ENCODE data around the gene HOXA7. TPM values are rescaled to one million over a fixed set of nuclear protein-coding genes. Genes with fewer than 3 reads are reported as not detected.

HOXA7 gene
- total and polyA plus RNA-seq, 2 experiments from 2014 or later: 6.6 to 15.8 TPM

- no peaks in the 10 kb centered on the region for H3K9me2 ChIP-seq (ENCODE audit: insufficient read depth)
- H3K9me3 ChIP-seq (ENCODE audit: low read depth): no peaks in the 10 kb centered on the region
- DNase-seq: no peak
- no peaks in the 10 kb centered on the region for H3K4me1 ChIP-seq (ENCODE audit: insufficient read depth)
- no peak for TF ChIP-seq EZH2phosphoT487 (IDR thresholded peaks at IDR 0.05; ENCODE audit: insufficient read depth, low read depth)
- TF ChIP-seq EZH2 (IDR thresholded peaks at IDR 0.05; ENCODE audit: insufficient read depth, poor library complexity, severe bottlenecking): no peak
- peaks cover 2% of the 10 kb centered on the region; the same call in 1 of the 2 replicates for H3F3A ChIP-seq (ENCODE audit: insufficient read depth)
- peak overlapping the region; percentile 74 for H3K9ac ChIP-seq
- peak overlapping the region; percentile 84 for H2AFZ ChIP-seq
- H3K36me3 ChIP-seq (ENCODE audit: low read depth): no peaks in the 10 kb centered on the region
- H3K79me2 ChIP-seq (ENCODE audit: insufficient read depth): no peaks in the 10 kb centered on the region
- peak overlapping the region; percentile 83 for H3K4me2 ChIP-seq (ENCODE audit: unreplicated experiment)
- H4K20me1 ChIP-seq (ENCODE audit: insufficient read depth): no peaks in the 10 kb centered on the region
- in situ Hi-C loops (cut with MboI): loop anchor here (10.0 kb wide), 1 partner anchor 903 kb away; no protein-coding TSS in a partner anchor
- 90 to 94% methylated on average over 35 to 42 of the region's 42 CpGs for WGBS, 2 experiments (ENCODE audit: low coverage in 1 of 2, low lambda C conversion rate in 2 of 2, missing lambda C conversion rate in 2 of 2)
- no peaks in the 10 kb centered on the region for H3K27me3 ChIP-seq (replicated peaks; ENCODE audit: insufficient read depth)
- no peak overlapping the region for H3K27ac ChIP-seq
- peak overlapping the region; percentile 74 for H3K4me3 ChIP-seq
These were observed 35.5 kb upstream of the HOXA7 start for GRCh38 chr7:27191833-27192545.

DNA sequence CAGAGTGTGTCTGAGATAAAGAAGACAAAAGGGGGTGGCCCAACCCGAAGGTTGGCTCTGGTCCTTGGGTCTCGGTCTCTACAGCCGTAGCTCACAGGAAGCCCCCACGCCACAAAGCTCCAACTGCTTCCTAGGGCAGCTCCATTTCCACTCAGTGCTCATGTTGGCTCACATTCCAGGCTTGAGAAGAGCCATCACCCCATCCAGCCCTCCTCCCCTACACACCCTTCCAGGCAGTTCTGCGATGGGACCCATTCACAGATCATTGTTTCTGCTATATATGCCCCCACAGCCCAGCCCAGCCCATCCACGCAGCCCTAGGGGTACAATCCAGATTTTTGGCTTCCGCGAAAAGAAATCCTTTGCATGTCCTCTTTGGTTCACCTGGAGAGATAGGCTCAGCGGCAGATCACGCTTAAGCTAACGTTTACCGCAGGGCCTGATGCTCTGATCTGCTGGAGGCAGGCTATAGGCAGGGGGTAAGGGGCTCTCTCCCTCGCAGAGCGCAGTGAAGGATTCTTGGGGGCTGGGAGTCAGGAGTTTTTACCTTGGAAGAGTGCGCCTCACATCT is 34.8 kb upstream of the HOXA7 start:
- H3K9ac ChIP-seq: no peak overlapping the region
- H4K20me1 ChIP-seq (ENCODE audit: insufficient read depth): no peaks in the 10 kb centered on the region
- no peaks in the 10 kb centered on the region for H3K4me1 ChIP-seq (ENCODE audit: insufficient read depth)
- H3K9me2 ChIP-seq (ENCODE audit: insufficient read depth): no peaks in the 10 kb centered on the region
- no peak overlapping the region for H2AFZ ChIP-seq
- in situ Hi-C loops (cut with MboI): loop anchor here (10.0 kb wide), 1 partner anchor 904 kb away; no protein-coding TSS in a partner anchor
- TF ChIP-seq EZH2 (IDR thresholded peaks at IDR 0.05; ENCODE audit: insufficient read depth, poor library complexity, severe bottlenecking): no peak
- no peak for TF ChIP-seq EZH2phosphoT487 (IDR thresholded peaks at IDR 0.05; ENCODE audit: insufficient read depth, low read depth)
- no peak overlapping the region for H3K4me3 ChIP-seq
- no peaks in the 10 kb centered on the region for H3K79me2 ChIP-seq (ENCODE audit: insufficient read depth)
- H3F3A ChIP-seq (ENCODE audit: insufficient read depth): peaks cover 7% of the 10 kb centered on the region; the same call in 1 of the 2 replicates
- WGBS, 2 experiments (ENCODE audit: low coverage in 1 of 2, low lambda C conversion rate in 2 of 2, missing lambda C conversion rate in 2 of 2): 97 to 98% methylated on average over 15 of the region's 15 CpGs
- DNase-seq: no peak
- no peaks in the 10 kb centered on the region for H3K36me3 ChIP-seq (ENCODE audit: low read depth)
- H3K4me2 ChIP-seq (ENCODE audit: unreplicated experiment): no peak overlapping the region
- H3K27ac ChIP-seq: no peak overlapping the region
- H3K27me3 ChIP-seq (replicated peaks; ENCODE audit: insufficient read depth): no peaks in the 10 kb centered on the region
- no peaks in the 10 kb centered on the region for H3K9me3 ChIP-seq (ENCODE audit: low read depth)

DNA sequence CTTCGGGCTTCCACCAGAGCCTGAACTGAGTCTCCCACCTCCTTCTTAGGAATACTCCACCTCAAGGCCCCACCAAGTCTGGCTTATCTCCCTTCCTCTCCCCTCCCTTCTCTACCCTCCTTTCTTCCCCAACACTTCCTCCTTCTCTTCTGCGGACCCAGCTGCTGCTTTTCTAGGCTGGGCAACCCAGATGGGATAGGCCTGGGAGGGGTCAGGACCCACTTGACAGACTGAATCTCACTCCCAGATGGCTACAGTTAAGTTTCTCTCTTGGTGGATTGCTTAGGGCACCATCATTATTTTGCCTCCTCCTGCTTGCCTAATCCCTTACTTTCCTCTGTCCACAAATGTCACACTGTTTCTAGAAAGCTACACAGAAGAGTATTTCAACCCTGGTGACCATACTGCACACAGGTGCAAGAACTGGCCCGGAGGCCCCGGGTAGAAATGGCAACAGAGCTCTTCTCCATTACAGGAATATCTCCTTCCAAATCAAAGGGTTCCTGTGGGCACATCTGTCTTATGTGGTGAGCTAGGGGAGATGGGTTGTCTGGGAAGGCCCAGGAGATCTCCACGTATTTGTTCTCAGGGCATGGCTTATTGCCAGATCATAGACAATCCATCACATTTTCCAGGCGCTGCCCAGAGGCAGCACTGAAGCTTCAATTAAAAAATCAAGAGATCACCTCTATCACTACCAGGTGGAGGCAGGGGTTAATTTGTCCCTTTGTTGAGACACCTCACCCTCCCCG is 33.7 kb upstream of the HOXA7 start:
- no peaks in the 10 kb centered on the region for H3K4me1 ChIP-seq (ENCODE audit: insufficient read depth)
- in situ Hi-C loops (cut with MboI): loop anchor here (10.0 kb wide), 1 partner anchor 905 kb away; no protein-coding TSS in a partner anchor
- WGBS, 2 experiments (ENCODE audit: low coverage in 1 of 2, low lambda C conversion rate in 2 of 2, missing lambda C conversion rate in 2 of 2): 68 to 74% methylated on average over 7 of the region's 7 CpGs

GRCh38 chr7:27189295-27189996 is 33.0 kb upstream of the HOXA7 start:
- H3K4me1 ChIP-seq (ENCODE audit: insufficient read depth): no peaks in the 10 kb centered on the region
- no peak overlapping the region for H2AFZ ChIP-seq
- no peak overlapping the region for H3K4me3 ChIP-seq

More for the DNA sequence above, 33.7 kb upstream of the HOXA7 start:
- Histone ChIP-seq H3K36me3 (ENCODE audit: low read depth) (no peaks in the 10 kb centered on the region), H3K27me3 (replicated peaks; ENCODE audit: insufficient read depth) (no peaks in the 10 kb centered on the region), H3K9ac (no peak overlapping the region), H3F3A (ENCODE audit: insufficient read depth) (peaks cover 8% of the 10 kb centered on the region; the same call in 1 of the 2 replicates), H3K27ac (no peak overlapping the region), H3K9me2 (ENCODE audit: insufficient read depth) (no peaks in the 10 kb centered on the region), H2AFZ (no peak overlapping the region), H3K4me2 (ENCODE audit: unreplicated experiment) (no peak overlapping the region), H4K20me1 (ENCODE audit: insufficient read depth) (no peaks in the 10 kb centered on the region), H3K79me2 (ENCODE audit: insufficient read depth) (no peaks in the 10 kb centered on the region), H3K9me3 (ENCODE audit: low read depth) (no peaks in the 10 kb centered on the region), H3K4me3 (no peak overlapping the region)
- TF ChIP-seq EZH2phosphoT487 (IDR thresholded peaks at IDR 0.05; ENCODE audit: insufficient read depth, low read depth): no peak
- no peak for TF ChIP-seq EZH2 (IDR thresholded peaks at IDR 0.05; ENCODE audit: insufficient read depth, poor library complexity, severe bottlenecking)
- DNase-seq: no peak

More at GRCh38 chr7:27189295-27189996, 33.0 kb upstream of the HOXA7 start:
- 78 to 83% methylated on average over 19 to 22 of the region's 22 CpGs for WGBS, 2 experiments (ENCODE audit: low coverage in 1 of 2, low lambda C conversion rate in 2 of 2, missing lambda C conversion rate in 2 of 2)
- no peaks in the 10 kb centered on the region for H4K20me1 ChIP-seq (ENCODE audit: insufficient read depth)
- no peaks in the 10 kb centered on the region for H3K9me2 ChIP-seq (ENCODE audit: insufficient read depth)
- no peaks in the 10 kb centered on the region for H3K9me3 ChIP-seq (ENCODE audit: low read depth)
- H3K4me2 ChIP-seq (ENCODE audit: unreplicated experiment): no peak overlapping the region
- in situ Hi-C loops (cut with MboI): no loop called here
- no peak for TF ChIP-seq EZH2 (IDR thresholded peaks at IDR 0.05; ENCODE audit: insufficient read depth, poor library complexity, severe bottlenecking)
- no peak for TF ChIP-seq EZH2phosphoT487 (IDR thresholded peaks at IDR 0.05; ENCODE audit: insufficient read depth, low read depth)
- no peaks in the 10 kb centered on the region for H3K27me3 ChIP-seq (replicated peaks; ENCODE audit: insufficient read depth)
- DNase-seq: no peak
- H3K36me3 ChIP-seq (ENCODE audit: low read depth): no peaks in the 10 kb centered on the region
- H3K79me2 ChIP-seq (ENCODE audit: insufficient read depth): no peaks in the 10 kb centered on the region
- H3F3A ChIP-seq (ENCODE audit: insufficient read depth): peaks cover 8% of the 10 kb centered on the region; the same call in 1 of the 2 replicates
- H3K27ac ChIP-seq: no peak overlapping the region
- no peak overlapping the region for H3K9ac ChIP-seq
